IMR-90 (cell line): ENCODE results near the gene MYBPC3. TPM values are rescaled to one million over a fixed set of nuclear protein-coding genes. Genes with fewer than 3 reads are reported as not detected.

Source experiments
- ATAC-seq: fragments of 200-7000 bp; cut with Tn5 transposase; 2 replicates; pipeline ENCODE4 v1.9.1; 2020; ENCODE audit warnings: low read depth, mild to moderate bottlenecking, moderate library complexity
- BruUV-seq: library from RNA; stranded (reverse); fragments of 400-500 nt; replicated peaks from 2 replicates; lab custom pipeline; 2021; lab: Mats Ljungman, UMichigan
- CTCF ChIA-PET: fragments of 300-600 bp; formaldehyde crosslinking; extraction: SDS; loops from one replicate; lab custom pipeline; 2021; ENCODE audit warnings: antibody characterized with exemption; lab: Yijun Ruan, JAX
- POLR2A ChIA-PET: fragments of 300-600 bp; sonication (Branson Sonifier 250); formaldehyde crosslinking; loops from one replicate; lab custom pipeline; 2022; ENCODE audit warnings: antibody characterized with exemption; ENCODE audit not compliant: unreplicated experiment; lab: Charles Lee
- DNase-seq: peaks from one replicate; pipeline ENCODE4 v3.0.0; 2013
- H2AFZ ChIP-seq: replicated peaks from 2 replicates; pipeline ENCODE3; 2013; ENCODE audit warnings: low read length, mild to moderate bottlenecking; ENCODE audit not compliant: poor library complexity
- H2AK5ac ChIP-seq: 2 replicates; pipeline ENCODE4 v1.6.1; 2013; ENCODE audit warnings: low read depth, low read length, inconsistent platforms
- H2AK9ac ChIP-seq: replicated peaks from 2 replicates; pipeline ENCODE3; 2013; ENCODE audit warnings: mild to moderate bottlenecking, low read depth, low read length, moderate library complexity; ENCODE audit not compliant: poor library complexity
- H2BK120ac ChIP-seq: 2 replicates; pipeline ENCODE4 v1.6.1; 2013; ENCODE audit warnings: low read depth, low read length, inconsistent platforms
- H2BK15ac ChIP-seq: 3 replicates; pipeline ENCODE4 v1.6.1; 2013; ENCODE audit warnings: low read depth, low read length, inconsistent platforms
- H2BK20ac ChIP-seq: 2 replicates; pipeline ENCODE4 v1.6.1; 2013; ENCODE audit warnings: low read depth, mild to moderate bottlenecking, inconsistent platforms, low read length, moderate library complexity
- H2BK5ac ChIP-seq: 2 replicates; pipeline ENCODE4 v1.6.1; 2013; ENCODE audit warnings: mild to moderate bottlenecking, low read depth, low read length, inconsistent platforms; ENCODE audit not compliant: poor library complexity, severe bottlenecking
- H3K14ac ChIP-seq: replicated peaks from 2 replicates; pipeline ENCODE4 v1.6.1; 2013; ENCODE audit warnings: low read depth, low read length, inconsistent platforms
- H3K18ac ChIP-seq: 2 replicates; pipeline ENCODE4 v1.6.1; 2013; ENCODE audit warnings: low read depth, low read length, control low read depth
- H3K23ac ChIP-seq: 2 replicates; pipeline ENCODE4 v1.6.1; 2013; ENCODE audit warnings: low read depth, low read length, inconsistent platforms
- H3K27ac ChIP-seq: 2 replicates; pipeline ENCODE4 v1.5.1; 2013; ENCODE audit warnings: mild to moderate bottlenecking, control low read depth, low read length; ENCODE audit not compliant: insufficient read depth
- H3K27me3 ChIP-seq: 2 replicates; pipeline ENCODE4 v1.6.1; 2013; ENCODE audit warnings: low read length; ENCODE audit not compliant: control insufficient read depth, insufficient read depth
- H3K36me3 ChIP-seq: 2 replicates; pipeline ENCODE4 v1.6.1; 2013; ENCODE audit warnings: low read length, mixed read lengths; ENCODE audit not compliant: control insufficient read depth, insufficient read depth
- H3K4ac ChIP-seq: 2 replicates; pipeline ENCODE4 v1.6.1; 2013; ENCODE audit warnings: low read depth, low read length, inconsistent platforms
- H3K4me1 ChIP-seq: 2 replicates; pipeline ENCODE4 v1.6.1; 2013; ENCODE audit warnings: low read length, mixed read lengths; ENCODE audit not compliant: control insufficient read depth, insufficient read depth
- H3K4me2 ChIP-seq: 2 replicates; pipeline ENCODE4 v1.6.1; 2013; ENCODE audit warnings: low read depth, mild to moderate bottlenecking, control low read depth, low read length, moderate library complexity
- H3K4me3 ChIP-seq: 2 replicates; pipeline ENCODE4 v1.5.1; 2013; ENCODE audit warnings: low read depth, mild to moderate bottlenecking, control low read depth, low read length, moderate library complexity; ENCODE audit not compliant: insufficient read depth
- H3K56ac ChIP-seq: 2 replicates; pipeline ENCODE4 v1.6.1; 2013; ENCODE audit warnings: low read length, inconsistent platforms; ENCODE audit not compliant: insufficient read depth; ENCODE audit errors: extremely low read depth
- H3K79me1 ChIP-seq, 2 experiments: 2 replicates each; pipeline ENCODE4 v1.6.1; 2013; ENCODE audit warnings: low read length in 2 of 2, inconsistent platforms in 1 of 2, low read depth in 1 of 2
- H3K9ac ChIP-seq: 2 replicates; pipeline ENCODE4 v1.6.1; 2013; ENCODE audit warnings: low read depth, low read length, control low read depth
- H3K9me1 ChIP-seq: 2 replicates; pipeline ENCODE4 v1.6.1; 2013; ENCODE audit warnings: low read length, inconsistent platforms; ENCODE audit not compliant: insufficient read depth
- H3K9me3 ChIP-seq: 2 replicates; pipeline ENCODE4 v1.6.1; 2013; ENCODE audit warnings: low read length; ENCODE audit not compliant: control insufficient read depth, insufficient read depth
- H4K20me1 ChIP-seq: 2 replicates; pipeline ENCODE4 v1.6.1; 2013; ENCODE audit warnings: low read length, inconsistent platforms; ENCODE audit not compliant: insufficient read depth
- H4K5ac ChIP-seq: 2 replicates; pipeline ENCODE4 v1.6.1; 2013; ENCODE audit warnings: mild to moderate bottlenecking, low read depth, low read length, control low read depth
- H4K8ac ChIP-seq, 2 experiments: 2 replicates each; pipeline ENCODE4 v1.6.1; 2013; ENCODE audit warnings: low read depth in 2 of 2, low read length in 2 of 2, control low read depth in 1 of 2, inconsistent platforms in 1 of 2
- H4K91ac ChIP-seq: 2 replicates; pipeline ENCODE4 v1.6.1; 2013; ENCODE audit warnings: low read depth, low read length, inconsistent platforms; ENCODE audit not compliant: insufficient read depth
- BHLHE40 ChIP-seq: fragments of 150-350 bp; IDR thresholded peaks from 2 replicates; pipeline ENCODE4 v1.6.1; 2016; ENCODE audit warnings: mild to moderate bottlenecking, low read depth, low read length
- CEBPB ChIP-seq: IDR thresholded peaks from 2 replicates; pipeline ENCODE4 v1.6.1; 2012; ENCODE audit warnings: low read depth, low read length, improper control_type of control experiment
- CHD1 ChIP-seq: IDR thresholded peaks from 2 replicates; pipeline ENCODE4 v1.6.1; 2012; ENCODE audit warnings: low read depth, low read length, improper control_type of control experiment
- MAFK ChIP-seq: IDR thresholded peaks from 2 replicates; pipeline ENCODE4 v1.6.1; 2012; ENCODE audit warnings: low read depth, low read length, improper control_type of control experiment
- MAZ ChIP-seq: IDR thresholded peaks from 2 replicates; pipeline ENCODE4 v1.6.1; 2012; ENCODE audit warnings: low read depth, mild to moderate bottlenecking, low read length, improper control_type of control experiment, moderate library complexity, borderline replicate concordance
- MXI1 ChIP-seq: IDR thresholded peaks from 2 replicates; pipeline ENCODE4 v1.6.1; 2012; ENCODE audit warnings: low read depth, mild to moderate bottlenecking, low read length, moderate library complexity, borderline replicate concordance
- NFE2L2 ChIP-seq: fragments of 150-350 bp; IDR thresholded peaks from 2 replicates; pipeline ENCODE4 v1.6.1; 2016; ENCODE audit warnings: low read depth, mild to moderate bottlenecking, low read length
- POLR2A ChIP-seq: IDR thresholded peaks from 2 replicates; pipeline ENCODE4 v1.6.1; 2012; ENCODE audit warnings: mild to moderate bottlenecking, low read depth, low read length
- RAD21 ChIP-seq: IDR thresholded peaks from 2 replicates; pipeline ENCODE4 v1.6.1; 2012; ENCODE audit warnings: low read length, improper control_type of control experiment
- RCOR1 ChIP-seq: IDR thresholded peaks from 2 replicates; pipeline ENCODE4 v1.6.1; 2012; ENCODE audit warnings: mild to moderate bottlenecking, low read length, improper control_type of control experiment; ENCODE audit not compliant: insufficient replicate concordance
- RFX5 ChIP-seq: IDR thresholded peaks from 2 replicates; pipeline ENCODE4 v1.8.0; 2012; ENCODE audit warnings: low read depth, mild to moderate bottlenecking, low read length, moderate library complexity
- SMC3 ChIP-seq: fragments of 150-350 bp; IDR thresholded peaks from 2 replicates; pipeline ENCODE4 v1.6.1; 2016; ENCODE audit warnings: low read depth, mild to moderate bottlenecking, antibody characterized with exemption, low read length, moderate library complexity
- WGBS, 2 experiments: methylation state at CpG; one replicate each; pipeline versions ENCODE4 v1.1.5 to v1.1.7; 2013; ENCODE audit warnings: missing lambda C conversion rate in 2 of 2; ENCODE audit not compliant: insufficient read length in 1 of 2; ENCODE audit errors: extremely low coverage in 2 of 2; 5-methylcytosine and 5-hydroxymethylcytosine counted together
- dilution Hi-C: fragments of 300-500 bp; cut with HindIII; formaldehyde crosslinking; loops from one replicate; pipeline ENCODE4 v1.14.3; 2018; ENCODE audit warnings: low sequenced_read_pairs; ENCODE audit not compliant: unreplicated experiment
- in situ Hi-C: fragments of 300-500 bp; cut with MboI; formaldehyde crosslinking; loops from 3 replicates; pipeline ENCODE4 v1.14.3; 2019; ENCODE audit warnings: low sequenced_read_pairs, inconsistent platforms, mixed read lengths
- intact Hi-C: fragments of 100-400 bp; cut with micrococcal nuclease; formaldehyde crosslinking; loops from 2 replicates; pipeline ENCODE4 v1.10.0; 2022
- polyA plus RNA-seq, 3 experiments: library from polyadenylated mRNA; depleted of rRNA; stranded (reverse); fragments of >200 nt; gene quantifications; 2 replicates each; pipeline ENCODE4 v1.2.3, GENCODE V29; 2012; ENCODE audit warnings: low replicate concordance in 1 of 3
- total RNA-seq: library from RNA; depleted of rRNA; stranded (reverse); fragments of >200 nt; gene quantifications from 2 replicates; pipeline ENCODE4 v1.2.3, GENCODE V29; 2012
- TF ChIP-seq, protein P1 (sequence below): fragments of 150-350 bp; IDR thresholded peaks from 2 replicates; pipeline ENCODE4 v1.6.1; 2016; ENCODE audit warnings: low read depth, mild to moderate bottlenecking, low read length, moderate library complexity, borderline replicate concordance
- TF ChIP-seq, protein P2 (sequence below): conservative IDR thresholded peaks from 2 replicates; pipeline ENCODE4 v1.5.1; 2012; ENCODE audit warnings: mild to moderate bottlenecking, low read depth, low read length, improper control_type of control experiment
- TF ChIP-seq, protein P3 (sequence below): fragments of 150-350 bp; IDR thresholded peaks from 2 replicates; pipeline ENCODE4 v1.6.1; 2017; ENCODE audit warnings: mild to moderate bottlenecking, antibody characterized with exemption, low read length, low read depth

MYBPC3 gene
- total and polyA plus RNA-seq, 2 of the 4 experiments (the other 2 are of a cell fraction) = not detected

DNA sequence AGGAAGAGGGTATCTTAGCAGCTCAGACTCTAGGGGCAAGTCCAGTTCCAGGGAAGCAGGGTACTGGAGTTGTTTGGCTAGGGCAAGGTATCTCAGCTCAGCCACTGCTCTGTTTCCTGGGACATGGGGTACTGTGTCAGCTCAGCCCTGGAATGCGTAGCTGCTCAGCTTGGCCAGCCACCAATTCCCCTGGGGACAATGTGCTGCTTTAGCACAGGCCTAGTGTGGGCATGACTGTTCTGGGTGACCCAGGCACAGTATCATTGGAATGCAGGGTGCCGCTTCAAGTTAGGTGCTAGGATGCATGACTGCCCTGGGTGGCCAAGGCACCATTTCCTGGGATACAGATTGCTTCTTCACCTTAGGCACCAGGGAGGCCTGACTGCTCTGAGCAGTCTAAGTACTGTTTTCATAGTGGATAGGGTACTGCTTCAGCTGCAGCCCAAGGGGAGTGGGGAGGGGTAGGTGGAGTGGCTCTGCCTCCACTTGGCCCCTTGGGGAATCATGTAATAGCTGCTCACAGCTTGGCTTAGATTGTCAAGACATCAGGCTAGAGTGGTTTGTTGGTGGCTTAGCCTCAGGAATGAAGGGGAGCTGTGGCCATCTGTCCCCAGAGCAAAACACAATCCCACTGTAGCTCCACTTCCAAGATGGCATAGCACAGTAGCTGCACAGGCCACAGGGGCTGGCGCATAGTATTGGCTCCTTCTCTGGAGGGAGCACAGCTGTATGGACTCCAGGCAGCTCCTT is 46.6 kb downstream of the MYBPC3 start:
- Histone ChIP-seq H2AK5ac (no peak overlapping the region), H3K56ac (no peak overlapping the region), H3K4me1 (no peaks in the 10 kb centered on the region), H3K27ac (no peak overlapping the region), H3K4me2 (no peak overlapping the region), H2BK5ac (no peak overlapping the region), H3K27me3 (no peaks in the 10 kb centered on the region), H3K9me3 (no peaks in the 10 kb centered on the region), H3K23ac (no peak overlapping the region), H3K4ac (no peak overlapping the region), H4K5ac (no peak overlapping the region), H2AFZ (no peak overlapping the region), H3K14ac (no peak overlapping the region), H4K8ac (no peak overlapping the region), H3K9me1 (peaks cover 13% of the 10 kb centered on the region; the same call in 1 of the 2 replicates), H3K79me1 (peaks cover 0 to 12% of the 10 kb centered on the region in 2 experiments; a peak in 2 of 4 replicates), H3K9ac (no peak overlapping the region), H2AK9ac (no peak overlapping the region), H3K18ac (no peak overlapping the region), H2BK15ac (no peak overlapping the region), H4K91ac (no peak overlapping the region), H3K4me3 (no peak overlapping the region), H3K36me3 (peaks cover 32% of the 10 kb centered on the region), H4K20me1 (no peaks in the 10 kb centered on the region), H2BK120ac (no peak overlapping the region), H2BK20ac (no peak overlapping the region)
- intact Hi-C loops (loop anchor here (5.0 kb wide), 1 partner anchor 34 kb away; the partner anchor contains the start of gene MADD), in situ Hi-C loops (no loop called here), dilution Hi-C loops (no loop called here)
- peak; percentile 27 for ATAC-seq
- 90% methylated on average over 2 of the region's 3 CpGs; no CpG with 5 or more reads in 1 of the 2 experiments for WGBS, 2 experiments
- ChIA-PET POLR2A (no interaction called here), CTCF (interaction anchor here (0.6 kb wide), 1 partner anchor 12 kb away, joined by 5 read pairs; no protein-coding TSS in a partner anchor)
- BruUV-seq = no TSS peak
- DNase-seq = no peak
- TF ChIP-seq MAZ = no peak
- TF ChIP-seq, protein P1, sequence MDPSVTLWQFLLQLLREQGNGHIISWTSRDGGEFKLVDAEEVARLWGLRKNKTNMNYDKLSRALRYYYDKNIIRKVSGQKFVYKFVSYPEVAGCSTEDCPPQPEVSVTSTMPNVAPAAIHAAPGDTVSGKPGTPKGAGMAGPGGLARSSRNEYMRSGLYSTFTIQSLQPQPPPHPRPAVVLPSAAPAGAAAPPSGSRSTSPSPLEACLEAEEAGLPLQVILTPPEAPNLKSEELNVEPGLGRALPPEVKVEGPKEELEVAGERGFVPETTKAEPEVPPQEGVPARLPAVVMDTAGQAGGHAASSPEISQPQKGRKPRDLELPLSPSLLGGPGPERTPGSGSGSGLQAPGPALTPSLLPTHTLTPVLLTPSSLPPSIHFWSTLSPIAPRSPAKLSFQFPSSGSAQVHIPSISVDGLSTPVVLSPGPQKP = no peak
- TF ChIP-seq, protein P2, sequence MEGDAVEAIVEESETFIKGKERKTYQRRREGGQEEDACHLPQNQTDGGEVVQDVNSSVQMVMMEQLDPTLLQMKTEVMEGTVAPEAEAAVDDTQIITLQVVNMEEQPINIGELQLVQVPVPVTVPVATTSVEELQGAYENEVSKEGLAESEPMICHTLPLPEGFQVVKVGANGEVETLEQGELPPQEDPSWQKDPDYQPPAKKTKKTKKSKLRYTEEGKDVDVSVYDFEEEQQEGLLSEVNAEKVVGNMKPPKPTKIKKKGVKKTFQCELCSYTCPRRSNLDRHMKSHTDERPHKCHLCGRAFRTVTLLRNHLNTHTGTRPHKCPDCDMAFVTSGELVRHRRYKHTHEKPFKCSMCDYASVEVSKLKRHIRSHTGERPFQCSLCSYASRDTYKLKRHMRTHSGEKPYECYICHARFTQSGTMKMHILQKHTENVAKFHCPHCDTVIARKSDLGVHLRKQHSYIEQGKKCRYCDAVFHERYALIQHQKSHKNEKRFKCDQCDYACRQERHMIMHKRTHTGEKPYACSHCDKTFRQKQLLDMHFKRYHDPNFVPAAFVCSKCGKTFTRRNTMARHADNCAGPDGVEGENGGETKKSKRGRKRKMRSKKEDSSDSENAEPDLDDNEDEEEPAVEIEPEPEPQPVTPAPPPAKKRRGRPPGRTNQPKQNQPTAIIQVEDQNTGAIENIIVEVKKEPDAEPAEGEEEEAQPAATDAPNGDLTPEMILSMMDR = no peak
- TF ChIP-seq POLR2A = no peak
- no peak for TF ChIP-seq RFX5
- TF ChIP-seq RAD21 = no peak
- no peak for TF ChIP-seq MAFK
- TF ChIP-seq BHLHE40 = no peak
- TF ChIP-seq CHD1 = no peak
- no peak for TF ChIP-seq SMC3
- TF ChIP-seq, protein P3, sequence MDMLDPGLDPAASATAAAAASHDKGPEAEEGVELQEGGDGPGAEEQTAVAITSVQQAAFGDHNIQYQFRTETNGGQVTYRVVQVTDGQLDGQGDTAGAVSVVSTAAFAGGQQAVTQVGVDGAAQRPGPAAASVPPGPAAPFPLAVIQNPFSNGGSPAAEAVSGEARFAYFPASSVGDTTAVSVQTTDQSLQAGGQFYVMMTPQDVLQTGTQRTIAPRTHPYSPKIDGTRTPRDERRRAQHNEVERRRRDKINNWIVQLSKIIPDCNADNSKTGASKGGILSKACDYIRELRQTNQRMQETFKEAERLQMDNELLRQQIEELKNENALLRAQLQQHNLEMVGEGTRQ = no peak
- TF ChIP-seq MXI1 = no peak
- no peak for TF ChIP-seq NFE2L2
- TF ChIP-seq CEBPB = no peak
- no peak for TF ChIP-seq RCOR1
